ENCODE measurements around the gene OR5AU1.

DNA sequence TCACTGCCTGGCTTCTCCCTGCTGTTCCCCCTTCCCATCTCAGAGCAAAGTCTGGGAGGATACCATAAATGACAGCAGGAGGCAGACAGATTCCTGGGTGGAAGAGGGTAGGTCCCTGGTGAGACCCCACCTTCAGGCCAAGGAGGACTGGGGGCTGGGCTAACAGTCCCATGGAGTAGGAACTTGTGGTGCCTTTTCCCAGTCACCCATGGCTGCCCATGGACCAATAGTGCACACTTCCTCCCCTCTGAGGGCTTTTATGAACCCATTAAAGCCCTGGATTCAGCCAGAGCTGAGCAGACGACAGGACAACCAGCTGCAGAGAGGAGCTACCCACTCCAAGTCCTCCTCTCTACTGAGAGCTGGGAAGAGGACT is 36.6 kb upstream of the OR5AU1 start:
- TF ChIP-seq, protein P1, sequence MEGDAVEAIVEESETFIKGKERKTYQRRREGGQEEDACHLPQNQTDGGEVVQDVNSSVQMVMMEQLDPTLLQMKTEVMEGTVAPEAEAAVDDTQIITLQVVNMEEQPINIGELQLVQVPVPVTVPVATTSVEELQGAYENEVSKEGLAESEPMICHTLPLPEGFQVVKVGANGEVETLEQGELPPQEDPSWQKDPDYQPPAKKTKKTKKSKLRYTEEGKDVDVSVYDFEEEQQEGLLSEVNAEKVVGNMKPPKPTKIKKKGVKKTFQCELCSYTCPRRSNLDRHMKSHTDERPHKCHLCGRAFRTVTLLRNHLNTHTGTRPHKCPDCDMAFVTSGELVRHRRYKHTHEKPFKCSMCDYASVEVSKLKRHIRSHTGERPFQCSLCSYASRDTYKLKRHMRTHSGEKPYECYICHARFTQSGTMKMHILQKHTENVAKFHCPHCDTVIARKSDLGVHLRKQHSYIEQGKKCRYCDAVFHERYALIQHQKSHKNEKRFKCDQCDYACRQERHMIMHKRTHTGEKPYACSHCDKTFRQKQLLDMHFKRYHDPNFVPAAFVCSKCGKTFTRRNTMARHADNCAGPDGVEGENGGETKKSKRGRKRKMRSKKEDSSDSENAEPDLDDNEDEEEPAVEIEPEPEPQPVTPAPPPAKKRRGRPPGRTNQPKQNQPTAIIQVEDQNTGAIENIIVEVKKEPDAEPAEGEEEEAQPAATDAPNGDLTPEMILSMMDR (IDR thresholded peaks at IDR 0.05): no peak
- TF ChIP-seq POLR2AphosphoS5 (IDR thresholded peaks at IDR 0.05): no peak
- TF ChIP-seq POLR2A (IDR thresholded peaks at IDR 0.05): no peak

Data from stomach (tissue), 4 donors.